ENCODE results near the gene PAQR7. TPM values are rescaled to one million over a fixed set of nuclear protein-coding genes. Genes with fewer than 3 reads are reported as not detected.
A peak's percentile ranks its signal among the peaks of the same experiment; 100 is the strongest.

PAQR7 gene
- polyA plus RNA-seq, 1 donor from 2014 or later, result 4.1 TPM

GRCh38 chr1:25821630-25822091, 53.8 kb downstream of the PAQR7 start:
- H3K9me3 ChIP-seq (ENCODE audit: low read length), result no peaks in the 10 kb centered on the region
- no peaks in the 10 kb centered on the region for H4K20me1 ChIP-seq (ENCODE audit: insufficient read depth)
- peak overlapping the region; percentile 89 for H3K4me3 ChIP-seq (ENCODE audit: low read length)
- no peak overlapping the region for H3K27ac ChIP-seq (ENCODE audit: low read length)
- peak overlapping the region; percentile 96 for H3K4me2 ChIP-seq (ENCODE audit: low read length)
- no peak for TF ChIP-seq EZH2 (IDR thresholded peaks at IDR 0.05; ENCODE audit: borderline replicate concordance, insufficient read depth, low read length, poor library complexity, severe bottlenecking)
- no peak for TF ChIP-seq REST (IDR thresholded peaks at IDR 0.05; ENCODE audit: borderline replicate concordance)
- TF ChIP-seq POLR2AphosphoS5 (IDR thresholded peaks at IDR 0.05), result no peak
- TF ChIP-seq CTCF (IDR thresholded peaks at IDR 0.05; ENCODE audit: poor library complexity, severe bottlenecking), result no peak
- no peaks in the 10 kb centered on the region for H3K27me3 ChIP-seq (ENCODE audit: insufficient read depth, low read depth, low read length)
- peaks cover 21% of the 10 kb centered on the region for H3K79me2 ChIP-seq (replicated peaks; ENCODE audit: insufficient read depth, low read length)
- H3K9me2 ChIP-seq (ENCODE audit: insufficient read depth, low read length), result no peaks in the 10 kb centered on the region
- H3K36me3 ChIP-seq (ENCODE audit: insufficient read depth, low read length), result no peaks in the 10 kb centered on the region
- peak overlapping the region; percentile 81 for H3K9ac ChIP-seq (ENCODE audit: low read length)
- H3F3A ChIP-seq (ENCODE audit: insufficient read depth, low read length, poor library complexity, severe bottlenecking), result no peaks in the 10 kb centered on the region
- no peak overlapping the region for H2AFZ ChIP-seq (ENCODE audit: low read depth, low read length)

DNA sequence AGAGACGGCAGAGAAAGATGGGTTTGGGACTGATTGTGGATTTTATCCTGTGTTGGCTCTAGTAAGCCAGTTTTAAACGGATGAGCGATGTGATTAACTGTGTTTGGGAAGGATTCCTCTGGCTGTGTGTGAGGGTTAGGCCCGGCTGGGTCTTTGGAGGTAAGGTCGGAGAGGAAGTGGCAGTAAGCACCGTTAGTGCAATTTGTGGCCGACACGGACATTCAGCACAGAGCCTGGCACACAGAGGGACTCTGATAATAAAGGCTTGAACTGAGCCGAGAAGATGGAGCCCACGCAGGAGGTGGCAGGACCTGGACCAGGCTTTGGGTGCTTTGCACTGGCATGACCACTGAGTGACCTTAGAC, 54.4 kb downstream of the PAQR7 start:
- peak overlapping the region; percentile 89 for H3K4me3 ChIP-seq (ENCODE audit: low read length)
- TF ChIP-seq POLR2AphosphoS5 (IDR thresholded peaks at IDR 0.05) (no peak), RAD21 (conservative IDR thresholded peaks at IDR 0.05) (no peak), CTCF (IDR thresholded peaks at IDR 0.05; ENCODE audit: poor library complexity, severe bottlenecking) (no peak), REST (IDR thresholded peaks at IDR 0.05; ENCODE audit: borderline replicate concordance) (no peak)
- H3K9me3 ChIP-seq (ENCODE audit: low read length), result no peaks in the 10 kb centered on the region
- peaks cover 21% of the 10 kb centered on the region for H3K79me2 ChIP-seq (replicated peaks; ENCODE audit: insufficient read depth, low read length)
- peak overlapping the region; percentile 96 for H3K4me2 ChIP-seq (ENCODE audit: low read length)
- no peaks in the 10 kb centered on the region for H4K20me1 ChIP-seq (ENCODE audit: insufficient read depth)
- H3K9me2 ChIP-seq (ENCODE audit: insufficient read depth, low read length), result no peaks in the 10 kb centered on the region
- no peaks in the 10 kb centered on the region for H3F3A ChIP-seq (ENCODE audit: insufficient read depth, low read length, poor library complexity, severe bottlenecking)
- H3K27ac ChIP-seq (ENCODE audit: low read length), result peak overlapping the region; percentile 86
- H3K9ac ChIP-seq (ENCODE audit: low read length), result peak overlapping the region; percentile 81
- H3K36me3 ChIP-seq (ENCODE audit: insufficient read depth, low read length), result no peaks in the 10 kb centered on the region
- H3K27me3 ChIP-seq (ENCODE audit: insufficient read depth, low read depth, low read length), result no peaks in the 10 kb centered on the region
- no peak overlapping the region for H2AFZ ChIP-seq (ENCODE audit: low read depth, low read length)
